ENCODE data around the gene APOC3.

GRCh38 chr11:116843661-116844060, 14.0 kb downstream of the APOC3 start:
- TF ChIP-seq CTCF (IDR thresholded peaks at IDR 0.05) = no peak
- no peak for TF ChIP-seq EP300 (IDR thresholded peaks at IDR 0.05)
- no peak for TF ChIP-seq POLR2A (IDR thresholded peaks at IDR 0.05)
- TF ChIP-seq POLR2AphosphoS5 (IDR thresholded peaks at IDR 0.05) = no peak

Measured in gastroesophageal sphincter (tissue), 3 donors.